ENCODE results near the gene FGF9.

DNA sequence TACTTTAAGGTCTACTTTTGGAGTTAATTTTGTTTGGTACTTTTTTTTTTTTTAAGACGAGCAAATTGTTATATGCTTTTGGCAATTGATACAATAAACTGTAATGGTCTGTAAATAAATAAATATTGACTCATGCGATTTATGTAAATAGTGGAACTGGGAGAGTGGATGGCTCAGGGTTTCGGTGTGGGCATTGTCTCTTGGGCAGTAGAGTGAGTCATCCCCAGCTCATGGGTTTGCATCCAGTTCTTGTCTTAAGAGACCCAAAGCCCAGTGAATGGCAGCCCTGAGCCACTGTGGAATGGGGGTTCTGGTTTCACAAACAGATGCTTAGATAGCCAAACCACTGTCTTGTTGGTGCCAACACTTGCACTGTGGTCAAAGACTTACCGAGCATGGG lies 33.0 kb downstream of the FGF9 start:
- TF ChIP-seq, protein P1, sequence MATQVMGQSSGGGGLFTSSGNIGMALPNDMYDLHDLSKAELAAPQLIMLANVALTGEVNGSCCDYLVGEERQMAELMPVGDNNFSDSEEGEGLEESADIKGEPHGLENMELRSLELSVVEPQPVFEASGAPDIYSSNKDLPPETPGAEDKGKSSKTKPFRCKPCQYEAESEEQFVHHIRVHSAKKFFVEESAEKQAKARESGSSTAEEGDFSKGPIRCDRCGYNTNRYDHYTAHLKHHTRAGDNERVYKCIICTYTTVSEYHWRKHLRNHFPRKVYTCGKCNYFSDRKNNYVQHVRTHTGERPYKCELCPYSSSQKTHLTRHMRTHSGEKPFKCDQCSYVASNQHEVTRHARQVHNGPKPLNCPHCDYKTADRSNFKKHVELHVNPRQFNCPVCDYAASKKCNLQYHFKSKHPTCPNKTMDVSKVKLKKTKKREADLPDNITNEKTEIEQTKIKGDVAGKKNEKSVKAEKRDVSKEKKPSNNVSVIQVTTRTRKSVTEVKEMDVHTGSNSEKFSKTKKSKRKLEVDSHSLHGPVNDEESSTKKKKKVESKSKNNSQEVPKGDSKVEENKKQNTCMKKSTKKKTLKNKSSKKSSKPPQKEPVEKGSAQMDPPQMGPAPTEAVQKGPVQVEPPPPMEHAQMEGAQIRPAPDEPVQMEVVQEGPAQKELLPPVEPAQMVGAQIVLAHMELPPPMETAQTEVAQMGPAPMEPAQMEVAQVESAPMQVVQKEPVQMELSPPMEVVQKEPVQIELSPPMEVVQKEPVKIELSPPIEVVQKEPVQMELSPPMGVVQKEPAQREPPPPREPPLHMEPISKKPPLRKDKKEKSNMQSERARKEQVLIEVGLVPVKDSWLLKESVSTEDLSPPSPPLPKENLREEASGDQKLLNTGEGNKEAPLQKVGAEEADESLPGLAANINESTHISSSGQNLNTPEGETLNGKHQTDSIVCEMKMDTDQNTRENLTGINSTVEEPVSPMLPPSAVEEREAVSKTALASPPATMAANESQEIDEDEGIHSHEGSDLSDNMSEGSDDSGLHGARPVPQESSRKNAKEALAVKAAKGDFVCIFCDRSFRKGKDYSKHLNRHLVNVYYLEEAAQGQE (IDR thresholded peaks at IDR 0.05; ENCODE audit: low read depth): no peak
- no peak for TF ChIP-seq YY1 (IDR thresholded peaks at IDR 0.05; ENCODE audit: low read depth)
- no peak for TF ChIP-seq CREB1 (IDR thresholded peaks at IDR 0.05; ENCODE audit: low read depth)
- no peak for TF ChIP-seq TAF1 (IDR thresholded peaks at IDR 0.05; ENCODE audit: low read depth)
- TF ChIP-seq EP300 (IDR thresholded peaks at IDR 0.05; ENCODE audit: borderline replicate concordance): no peak
- TF ChIP-seq TEAD4 (IDR thresholded peaks at IDR 0.05): no peak
- no peak for TF ChIP-seq CEBPB (IDR thresholded peaks at IDR 0.05)
- no peak for TF ChIP-seq EGR1 (IDR thresholded peaks at IDR 0.05)
- no peak for TF ChIP-seq RAD21 (IDR thresholded peaks at IDR 0.05; ENCODE audit: low read depth)
- no peak for TF ChIP-seq FOXM1 (IDR thresholded peaks at IDR 0.05; ENCODE audit: borderline replicate concordance, low read depth)
- no peak for TF ChIP-seq TCF12 (IDR thresholded peaks at IDR 0.05; ENCODE audit: low read depth)
